Measurements from ENCODE around the gene HORMAD1. TPM values are rescaled to one million over a fixed set of nuclear protein-coding genes. Genes with fewer than 3 reads are reported as not detected.
"Not testable (repeated sequence)": the region's sequence is repeated elsewhere in the genome, so short reads cannot be mapped to it uniquely, and the experiment has no call there.

HORMAD1 gene, protein sequence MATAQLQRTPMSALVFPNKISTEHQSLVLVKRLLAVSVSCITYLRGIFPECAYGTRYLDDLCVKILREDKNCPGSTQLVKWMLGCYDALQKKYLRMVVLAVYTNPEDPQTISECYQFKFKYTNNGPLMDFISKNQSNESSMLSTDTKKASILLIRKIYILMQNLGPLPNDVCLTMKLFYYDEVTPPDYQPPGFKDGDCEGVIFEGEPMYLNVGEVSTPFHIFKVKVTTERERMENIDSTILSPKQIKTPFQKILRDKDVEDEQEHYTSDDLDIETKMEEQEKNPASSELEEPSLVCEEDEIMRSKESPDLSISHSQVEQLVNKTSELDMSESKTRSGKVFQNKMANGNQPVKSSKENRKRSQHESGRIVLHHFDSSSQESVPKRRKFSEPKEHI
- total RNA-seq: under 1 TPM; 0.47 to 0.92 TPM
- under 1 TPM; 0.06 to 0.24 TPM for polyA plus RNA-seq

DNA sequence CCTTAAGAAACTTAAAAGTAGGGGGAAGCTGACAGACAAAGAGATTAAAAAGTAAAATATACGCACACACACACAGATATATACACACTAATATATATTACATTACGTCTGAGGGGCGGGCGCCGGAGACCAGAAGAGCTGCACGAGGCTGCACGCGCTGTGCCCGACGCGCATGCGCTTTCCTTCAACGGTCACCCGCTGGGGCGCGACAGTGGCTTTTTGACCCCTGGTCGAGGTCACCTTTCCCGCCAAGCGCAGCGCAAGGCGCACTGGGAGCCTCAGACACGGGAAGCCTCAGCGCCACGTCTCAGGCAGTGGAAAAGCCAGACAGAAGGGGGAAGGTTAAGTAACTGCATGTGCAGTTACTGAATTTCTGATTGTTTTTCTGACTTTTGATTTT, at the start of gene HORMAD1:
Gene HORMAD1 (minus strand): TSS at position 193 of the 400 bp plus-strand sequence. CDS start 1,390 bp downstream, outside the sequence.
- H3K4me3 ChIP-seq (ENCODE audit: low read depth in 1 of 3, low read length in 3 of 3): no peak within 1 kb of the TSS
- TF ChIP-seq YY1 (IDR thresholded peaks at IDR 0.05) (no peak), RXRA (IDR thresholded peaks at IDR 0.05) (no peak), GABPA (IDR thresholded peaks at IDR 0.05 in 1 of 2, conservative IDR thresholded peaks at IDR 0.05 in 1 of 2) (no peak), JUND (IDR thresholded peaks at IDR 0.05) (no peak), HNF4G (IDR thresholded peaks at IDR 0.05) (no peak), RAD21 (IDR thresholded peaks at IDR 0.05) (no peak), HNF4A (conservative IDR thresholded peaks at IDR 0.05) (no peak), SP1 (IDR thresholded peaks at IDR 0.05) (no peak), FOXA1 (IDR thresholded peaks at IDR 0.05) (no peak), EGR1 (IDR thresholded peaks at IDR 0.05; ENCODE audit: low read depth in 2 of 2) (no peak), NR2F2 (IDR thresholded peaks at IDR 0.05) (no peak), TAF1 (conservative IDR thresholded peaks at IDR 0.05) (no peak)
- TF ChIP-seq, protein P1, sequence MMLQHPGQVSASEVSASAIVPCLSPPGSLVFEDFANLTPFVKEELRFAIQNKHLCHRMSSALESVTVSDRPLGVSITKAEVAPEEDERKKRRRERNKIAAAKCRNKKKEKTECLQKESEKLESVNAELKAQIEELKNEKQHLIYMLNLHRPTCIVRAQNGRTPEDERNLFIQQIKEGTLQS (IDR thresholded peaks at IDR 0.05): no peak
- TF ChIP-seq, protein P2, sequence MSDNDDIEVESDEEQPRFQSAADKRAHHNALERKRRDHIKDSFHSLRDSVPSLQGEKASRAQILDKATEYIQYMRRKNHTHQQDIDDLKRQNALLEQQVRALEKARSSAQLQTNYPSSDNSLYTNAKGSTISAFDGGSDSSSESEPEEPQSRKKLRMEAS (IDR thresholded peaks at IDR 0.05): no peak
- TF ChIP-seq, protein P3, sequence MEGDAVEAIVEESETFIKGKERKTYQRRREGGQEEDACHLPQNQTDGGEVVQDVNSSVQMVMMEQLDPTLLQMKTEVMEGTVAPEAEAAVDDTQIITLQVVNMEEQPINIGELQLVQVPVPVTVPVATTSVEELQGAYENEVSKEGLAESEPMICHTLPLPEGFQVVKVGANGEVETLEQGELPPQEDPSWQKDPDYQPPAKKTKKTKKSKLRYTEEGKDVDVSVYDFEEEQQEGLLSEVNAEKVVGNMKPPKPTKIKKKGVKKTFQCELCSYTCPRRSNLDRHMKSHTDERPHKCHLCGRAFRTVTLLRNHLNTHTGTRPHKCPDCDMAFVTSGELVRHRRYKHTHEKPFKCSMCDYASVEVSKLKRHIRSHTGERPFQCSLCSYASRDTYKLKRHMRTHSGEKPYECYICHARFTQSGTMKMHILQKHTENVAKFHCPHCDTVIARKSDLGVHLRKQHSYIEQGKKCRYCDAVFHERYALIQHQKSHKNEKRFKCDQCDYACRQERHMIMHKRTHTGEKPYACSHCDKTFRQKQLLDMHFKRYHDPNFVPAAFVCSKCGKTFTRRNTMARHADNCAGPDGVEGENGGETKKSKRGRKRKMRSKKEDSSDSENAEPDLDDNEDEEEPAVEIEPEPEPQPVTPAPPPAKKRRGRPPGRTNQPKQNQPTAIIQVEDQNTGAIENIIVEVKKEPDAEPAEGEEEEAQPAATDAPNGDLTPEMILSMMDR (IDR thresholded peaks at IDR 0.05; ENCODE audit: low read depth, low read length, missing input control): no peak
- TF ChIP-seq, protein P4, sequence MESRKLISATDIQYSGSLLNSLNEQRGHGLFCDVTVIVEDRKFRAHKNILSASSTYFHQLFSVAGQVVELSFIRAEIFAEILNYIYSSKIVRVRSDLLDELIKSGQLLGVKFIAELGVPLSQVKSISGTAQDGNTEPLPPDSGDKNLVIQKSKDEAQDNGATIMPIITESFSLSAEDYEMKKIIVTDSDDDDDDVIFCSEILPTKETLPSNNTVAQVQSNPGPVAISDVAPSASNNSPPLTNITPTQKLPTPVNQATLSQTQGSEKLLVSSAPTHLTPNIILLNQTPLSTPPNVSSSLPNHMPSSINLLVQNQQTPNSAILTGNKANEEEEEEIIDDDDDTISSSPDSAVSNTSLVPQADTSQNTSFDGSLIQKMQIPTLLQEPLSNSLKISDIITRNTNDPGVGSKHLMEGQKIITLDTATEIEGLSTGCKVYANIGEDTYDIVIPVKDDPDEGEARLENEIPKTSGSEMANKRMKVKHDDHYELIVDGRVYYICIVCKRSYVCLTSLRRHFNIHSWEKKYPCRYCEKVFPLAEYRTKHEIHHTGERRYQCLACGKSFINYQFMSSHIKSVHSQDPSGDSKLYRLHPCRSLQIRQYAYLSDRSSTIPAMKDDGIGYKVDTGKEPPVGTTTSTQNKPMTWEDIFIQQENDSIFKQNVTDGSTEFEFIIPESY (IDR thresholded peaks at IDR 0.05): no peak
- TF ChIP-seq, protein P5, sequence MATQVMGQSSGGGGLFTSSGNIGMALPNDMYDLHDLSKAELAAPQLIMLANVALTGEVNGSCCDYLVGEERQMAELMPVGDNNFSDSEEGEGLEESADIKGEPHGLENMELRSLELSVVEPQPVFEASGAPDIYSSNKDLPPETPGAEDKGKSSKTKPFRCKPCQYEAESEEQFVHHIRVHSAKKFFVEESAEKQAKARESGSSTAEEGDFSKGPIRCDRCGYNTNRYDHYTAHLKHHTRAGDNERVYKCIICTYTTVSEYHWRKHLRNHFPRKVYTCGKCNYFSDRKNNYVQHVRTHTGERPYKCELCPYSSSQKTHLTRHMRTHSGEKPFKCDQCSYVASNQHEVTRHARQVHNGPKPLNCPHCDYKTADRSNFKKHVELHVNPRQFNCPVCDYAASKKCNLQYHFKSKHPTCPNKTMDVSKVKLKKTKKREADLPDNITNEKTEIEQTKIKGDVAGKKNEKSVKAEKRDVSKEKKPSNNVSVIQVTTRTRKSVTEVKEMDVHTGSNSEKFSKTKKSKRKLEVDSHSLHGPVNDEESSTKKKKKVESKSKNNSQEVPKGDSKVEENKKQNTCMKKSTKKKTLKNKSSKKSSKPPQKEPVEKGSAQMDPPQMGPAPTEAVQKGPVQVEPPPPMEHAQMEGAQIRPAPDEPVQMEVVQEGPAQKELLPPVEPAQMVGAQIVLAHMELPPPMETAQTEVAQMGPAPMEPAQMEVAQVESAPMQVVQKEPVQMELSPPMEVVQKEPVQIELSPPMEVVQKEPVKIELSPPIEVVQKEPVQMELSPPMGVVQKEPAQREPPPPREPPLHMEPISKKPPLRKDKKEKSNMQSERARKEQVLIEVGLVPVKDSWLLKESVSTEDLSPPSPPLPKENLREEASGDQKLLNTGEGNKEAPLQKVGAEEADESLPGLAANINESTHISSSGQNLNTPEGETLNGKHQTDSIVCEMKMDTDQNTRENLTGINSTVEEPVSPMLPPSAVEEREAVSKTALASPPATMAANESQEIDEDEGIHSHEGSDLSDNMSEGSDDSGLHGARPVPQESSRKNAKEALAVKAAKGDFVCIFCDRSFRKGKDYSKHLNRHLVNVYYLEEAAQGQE (IDR thresholded peaks at IDR 0.05): no peak
- H3K27ac ChIP-seq (ENCODE audit: low read depth in 1 of 2, low read length in 2 of 2): no peak within 1 kb of the TSS
- H3K4me1 ChIP-seq (ENCODE audit: control insufficient read depth in 4 of 4, insufficient read depth in 4 of 4, low read length in 3 of 4): no peaks in the 10 kb centered on the region
- H3K36me3 ChIP-seq (ENCODE audit: control insufficient read depth in 4 of 4, insufficient read depth in 3 of 4, low read depth in 1 of 4, low read length in 3 of 4): no peaks in the 10 kb centered on the region
- H3K9me3 ChIP-seq (ENCODE audit: control insufficient read depth in 4 of 4, low read length in 3 of 4): no peaks in the 10 kb centered on the region
- no peaks in the 10 kb centered on the region for H3K27me3 ChIP-seq (ENCODE audit: control insufficient read depth in 4 of 4, insufficient read depth in 4 of 4, low read length in 3 of 4)
- 97% methylated on average over 24 of the region's 24 CpGs for WGBS
- H3K9ac ChIP-seq (ENCODE audit: low read depth in 1 of 2, low read length in 2 of 2): no peak within 1 kb of the TSS
- no peak for DNase-seq (ENCODE audit: low spot score)

DNA sequence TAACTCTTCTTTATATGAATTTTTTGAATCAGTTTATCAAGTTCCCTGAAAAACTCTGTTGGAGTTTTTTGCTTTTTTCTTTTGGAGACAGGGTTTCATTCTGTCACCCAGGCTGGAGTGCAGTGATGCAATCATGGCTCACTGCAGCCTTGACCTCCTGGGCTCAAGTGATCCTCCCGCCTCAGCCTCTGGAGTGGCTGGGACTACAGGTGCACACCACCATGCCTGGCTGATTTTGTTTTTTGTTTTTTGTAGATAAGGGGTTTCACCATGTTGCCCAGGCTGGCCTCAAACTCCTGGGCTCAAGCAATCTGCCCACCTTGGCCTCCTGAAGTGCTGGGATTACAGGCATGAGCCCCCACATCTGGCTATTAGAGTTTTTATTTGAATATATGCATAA, 47.0 kb upstream of the HORMAD1 start:
- not testable (repeated sequence) for DNase-seq (ENCODE audit: low spot score); H3K9me3 ChIP-seq (ENCODE audit: control insufficient read depth in 4 of 4, low read length in 3 of 4); H3K27me3 ChIP-seq (ENCODE audit: control insufficient read depth in 4 of 4, insufficient read depth in 4 of 4, low read length in 3 of 4); H3K27ac ChIP-seq (ENCODE audit: low read depth in 1 of 2, low read length in 2 of 2); H3K36me3 ChIP-seq (ENCODE audit: control insufficient read depth in 4 of 4, insufficient read depth in 3 of 4, low read depth in 1 of 4, low read length in 3 of 4); H3K4me3 ChIP-seq (ENCODE audit: low read depth in 1 of 3, low read length in 3 of 3); H3K9ac ChIP-seq (ENCODE audit: low read depth in 1 of 2, low read length in 2 of 2)
- H3K4me1 ChIP-seq (ENCODE audit: control insufficient read depth in 4 of 4, insufficient read depth in 4 of 4, low read length in 3 of 4): peaks cover 0 to 10% (median 2%) of the 10 kb centered on the region in 4 donors
- 82% methylated on average over 1 of the region's 1 CpG for WGBS

DNA sequence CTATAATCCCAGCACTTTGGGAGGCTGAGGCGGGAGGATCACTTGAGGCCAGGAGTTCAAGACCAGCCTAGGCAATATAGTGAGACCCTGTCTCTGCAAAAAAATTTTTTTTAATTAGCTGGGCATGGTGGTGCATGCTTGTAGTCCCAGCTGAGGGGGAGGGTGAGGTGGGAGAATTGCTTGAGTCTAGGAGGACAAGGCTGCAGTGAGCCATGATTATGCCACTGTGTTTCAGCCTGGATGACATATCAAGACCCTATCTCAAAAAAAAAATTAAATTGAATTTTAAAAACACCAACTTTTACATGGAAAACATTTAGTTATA, 45.2 kb upstream of the HORMAD1 start:
- not testable (repeated sequence) for H3K9me3 ChIP-seq (ENCODE audit: control insufficient read depth in 4 of 4, low read length in 3 of 4); DNase-seq (ENCODE audit: low spot score); H3K27me3 ChIP-seq (ENCODE audit: control insufficient read depth in 4 of 4, insufficient read depth in 4 of 4, low read length in 3 of 4); H3K36me3 ChIP-seq (ENCODE audit: control insufficient read depth in 4 of 4, insufficient read depth in 3 of 4, low read depth in 1 of 4, low read length in 3 of 4)
- WGBS: 83% methylated on average over 1 of the region's 1 CpG
- H3K4me3 ChIP-seq (ENCODE audit: low read depth in 1 of 3, low read length in 3 of 3): peak overlapping the region in 1 of 3 donors; percentile 77
- peak overlapping the region; percentile 89 to 90 for H3K27ac ChIP-seq (ENCODE audit: low read depth in 1 of 2, low read length in 2 of 2)
- H3K4me1 ChIP-seq (ENCODE audit: control insufficient read depth in 4 of 4, insufficient read depth in 4 of 4, low read length in 3 of 4): peaks cover 0 to 10% (median 2%) of the 10 kb centered on the region in 4 donors
- H3K9ac ChIP-seq (ENCODE audit: low read depth in 1 of 2, low read length in 2 of 2): peak overlapping the region; percentile 85 to 94

Data from liver (tissue), 9 donors.